Gastrocnemius medialis (tissue), 4 donors: ENCODE data around the gene SPIRE1.

ENCODE experiments used
- POLR2A ChIP-seq, 2 donors: fragments of 450-650 bp; IDR thresholded peaks; one replicate each; pipeline ENCODE4 v1.6.1; 2017; ENCODE audit warnings: antibody characterized with exemption in 2 of 2, mild to moderate bottlenecking in 2 of 2, moderate library complexity in 2 of 2
- TF ChIP-seq, protein P1 (sequence below), 5 experiments: fragments of 450-650 bp in 3 of 5; fragments of 200-600 bp in 2 of 5; sonication (generic) in 2 of 5; IDR thresholded peaks in 4 of 5; conservative IDR thresholded peaks in 1 of 5; 1 replicate in 4 of 5; 2 replicates in 1 of 5; pipeline ENCODE4 v1.5.1; 2016 to 2019; ENCODE audit warnings: antibody characterized with exemption in 5 of 5, mild to moderate bottlenecking in 3 of 5, moderate library complexity in 3 of 5

DNA sequence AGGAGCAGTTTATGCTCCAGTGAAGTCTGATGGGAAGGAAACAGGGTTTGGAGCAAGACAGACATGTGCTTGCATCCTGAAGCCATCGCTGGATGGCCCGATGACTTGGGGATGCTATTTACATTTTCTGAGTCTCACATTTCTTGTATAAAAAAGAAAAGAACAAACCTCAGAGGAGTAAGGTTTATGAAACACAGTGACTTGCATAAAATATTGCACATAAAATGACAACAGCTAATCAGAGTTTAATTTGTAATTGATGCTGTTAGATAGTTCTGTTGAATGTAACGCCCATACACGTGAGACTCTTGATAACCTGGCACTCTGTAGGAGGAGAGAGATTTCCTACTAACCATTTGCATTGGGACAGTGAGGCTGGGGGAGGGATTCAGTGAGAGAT is 233.7 kb downstream of the SPIRE1 start:
- TF ChIP-seq, protein P1, sequence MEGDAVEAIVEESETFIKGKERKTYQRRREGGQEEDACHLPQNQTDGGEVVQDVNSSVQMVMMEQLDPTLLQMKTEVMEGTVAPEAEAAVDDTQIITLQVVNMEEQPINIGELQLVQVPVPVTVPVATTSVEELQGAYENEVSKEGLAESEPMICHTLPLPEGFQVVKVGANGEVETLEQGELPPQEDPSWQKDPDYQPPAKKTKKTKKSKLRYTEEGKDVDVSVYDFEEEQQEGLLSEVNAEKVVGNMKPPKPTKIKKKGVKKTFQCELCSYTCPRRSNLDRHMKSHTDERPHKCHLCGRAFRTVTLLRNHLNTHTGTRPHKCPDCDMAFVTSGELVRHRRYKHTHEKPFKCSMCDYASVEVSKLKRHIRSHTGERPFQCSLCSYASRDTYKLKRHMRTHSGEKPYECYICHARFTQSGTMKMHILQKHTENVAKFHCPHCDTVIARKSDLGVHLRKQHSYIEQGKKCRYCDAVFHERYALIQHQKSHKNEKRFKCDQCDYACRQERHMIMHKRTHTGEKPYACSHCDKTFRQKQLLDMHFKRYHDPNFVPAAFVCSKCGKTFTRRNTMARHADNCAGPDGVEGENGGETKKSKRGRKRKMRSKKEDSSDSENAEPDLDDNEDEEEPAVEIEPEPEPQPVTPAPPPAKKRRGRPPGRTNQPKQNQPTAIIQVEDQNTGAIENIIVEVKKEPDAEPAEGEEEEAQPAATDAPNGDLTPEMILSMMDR (IDR thresholded peaks at IDR 0.05 in 4 of 5, conservative IDR thresholded peaks at IDR 0.05 in 1 of 5) = no peak
- no peak for TF ChIP-seq POLR2A (IDR thresholded peaks at IDR 0.05)
